Esophagus squamous epithelium (tissue), 4 donors: ENCODE results near the gene SLC2A8.

Experiments used
- POLR2A ChIP-seq, 4 donors: fragments of 450-650 bp; IDR thresholded peaks; one replicate each; pipeline ENCODE4 v1.6.1; 2017; ENCODE audit warnings: antibody characterized with exemption in 4 of 4, mild to moderate bottlenecking in 4 of 4, moderate library complexity in 3 of 4
- TF ChIP-seq, protein P1 (sequence below), 6 experiments: fragments of 450-650 bp in 4 of 6; fragments of 200-600 bp in 2 of 6; sonication (generic) in 2 of 6; IDR thresholded peaks; one replicate each; pipeline ENCODE4 v1.5.1; 2016 to 2019; ENCODE audit warnings: antibody characterized with exemption in 6 of 6, mild to moderate bottlenecking in 4 of 6, moderate library complexity in 4 of 6

DNA sequence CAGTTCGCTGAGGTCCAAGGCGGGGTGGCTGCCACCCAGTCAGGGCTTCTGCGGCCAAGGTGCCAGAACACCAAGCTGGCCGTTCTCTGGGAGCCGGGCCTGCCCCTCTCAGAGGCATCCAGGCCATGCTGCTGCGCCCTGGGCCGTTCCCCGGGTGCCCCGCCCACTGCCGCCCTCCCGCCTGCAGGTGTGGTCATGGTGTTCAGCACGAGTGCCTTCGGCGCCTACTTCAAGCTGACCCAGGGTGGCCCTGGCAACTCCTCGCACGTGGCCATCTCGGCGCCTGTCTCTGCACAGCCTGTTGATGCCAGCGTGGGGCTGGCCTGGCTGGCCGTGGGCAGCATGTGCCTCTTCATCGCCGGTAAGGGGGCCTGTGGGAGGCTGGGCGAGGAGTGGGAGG lies 7.7 kb downstream of the SLC2A8 start:
- TF ChIP-seq, protein P1, sequence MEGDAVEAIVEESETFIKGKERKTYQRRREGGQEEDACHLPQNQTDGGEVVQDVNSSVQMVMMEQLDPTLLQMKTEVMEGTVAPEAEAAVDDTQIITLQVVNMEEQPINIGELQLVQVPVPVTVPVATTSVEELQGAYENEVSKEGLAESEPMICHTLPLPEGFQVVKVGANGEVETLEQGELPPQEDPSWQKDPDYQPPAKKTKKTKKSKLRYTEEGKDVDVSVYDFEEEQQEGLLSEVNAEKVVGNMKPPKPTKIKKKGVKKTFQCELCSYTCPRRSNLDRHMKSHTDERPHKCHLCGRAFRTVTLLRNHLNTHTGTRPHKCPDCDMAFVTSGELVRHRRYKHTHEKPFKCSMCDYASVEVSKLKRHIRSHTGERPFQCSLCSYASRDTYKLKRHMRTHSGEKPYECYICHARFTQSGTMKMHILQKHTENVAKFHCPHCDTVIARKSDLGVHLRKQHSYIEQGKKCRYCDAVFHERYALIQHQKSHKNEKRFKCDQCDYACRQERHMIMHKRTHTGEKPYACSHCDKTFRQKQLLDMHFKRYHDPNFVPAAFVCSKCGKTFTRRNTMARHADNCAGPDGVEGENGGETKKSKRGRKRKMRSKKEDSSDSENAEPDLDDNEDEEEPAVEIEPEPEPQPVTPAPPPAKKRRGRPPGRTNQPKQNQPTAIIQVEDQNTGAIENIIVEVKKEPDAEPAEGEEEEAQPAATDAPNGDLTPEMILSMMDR (IDR thresholded peaks at IDR 0.05) = no peak
- no peak for TF ChIP-seq POLR2A (IDR thresholded peaks at IDR 0.05)
